Calu3 (cell line): ENCODE data around the gene PTPN1. TPM values are rescaled to one million over a fixed set of nuclear protein-coding genes. Genes with fewer than 3 reads are reported as not detected.
"Not testable (repeated sequence)": the region's sequence is repeated elsewhere in the genome, so short reads cannot be mapped to it uniquely, and the experiment has no call there.

ENCODE experiments used
- BruUV-seq: library from RNA; stranded (reverse); fragments of 400-500 nt; replicated peaks from 2 replicates; lab custom pipeline; 2021; lab: Mats Ljungman, UMichigan
- CTCF ChIA-PET: fragments of 300-600 bp; sonication (Branson Sonifier 250); formaldehyde crosslinking; loops from one replicate; lab custom pipeline; 2022; ENCODE audit warnings: antibody characterized with exemption; lab: Charles Lee
- DNase-seq: peaks from one replicate; pipeline ENCODE4 v3.0.0; 2022
- H3K27ac Mint-ChIP-seq: one replicate; pipeline ENCODE4 v1.8.0; 2022; ENCODE audit warnings: mixed read lengths; ENCODE audit not compliant: unreplicated experiment
- H3K27me3 Mint-ChIP-seq: one replicate; pipeline ENCODE4 v1.8.0; 2022; ENCODE audit warnings: mixed read lengths; ENCODE audit not compliant: unreplicated experiment
- H3K36me3 Mint-ChIP-seq: one replicate; pipeline ENCODE4 v1.8.0; 2022; ENCODE audit warnings: mild to moderate bottlenecking, moderate library complexity, mixed read lengths; ENCODE audit not compliant: insufficient read depth, unreplicated experiment
- H3K4me1 Mint-ChIP-seq: one replicate; pipeline ENCODE4 v1.8.0; 2022; ENCODE audit warnings: mild to moderate bottlenecking, low read depth, mixed read lengths; ENCODE audit not compliant: unreplicated experiment
- H3K4me3 Mint-ChIP-seq: one replicate; pipeline ENCODE4 v1.8.0; 2022; ENCODE audit warnings: mild to moderate bottlenecking, low read depth, moderate library complexity, mixed read lengths; ENCODE audit not compliant: unreplicated experiment
- H3K9me3 Mint-ChIP-seq: one replicate; pipeline ENCODE4 v1.8.0; 2022; ENCODE audit warnings: low read depth, mixed read lengths; ENCODE audit not compliant: unreplicated experiment
- CTCF ChIP-seq: fragments of 200-600 bp; IDR thresholded peaks from one replicate; pipeline ENCODE4 v1.8.0; 2022; ENCODE audit warnings: antibody characterized with exemption; ENCODE audit not compliant: unreplicated experiment
- intact Hi-C: fragments of 100-400 bp; cut with micrococcal nuclease; formaldehyde crosslinking; loops from one replicate; pipeline ENCODE4 v1.10.0; 2022; ENCODE audit not compliant: unreplicated experiment
- total RNA-seq: library from RNA; stranded (reverse); gene quantifications from 2 replicates; pipeline ENCODE4 v1.2.3, GENCODE V29; 2022

PTPN1 gene
- total RNA-seq, 1 experiment from 2014 or later = 58.5 TPM

DNA sequence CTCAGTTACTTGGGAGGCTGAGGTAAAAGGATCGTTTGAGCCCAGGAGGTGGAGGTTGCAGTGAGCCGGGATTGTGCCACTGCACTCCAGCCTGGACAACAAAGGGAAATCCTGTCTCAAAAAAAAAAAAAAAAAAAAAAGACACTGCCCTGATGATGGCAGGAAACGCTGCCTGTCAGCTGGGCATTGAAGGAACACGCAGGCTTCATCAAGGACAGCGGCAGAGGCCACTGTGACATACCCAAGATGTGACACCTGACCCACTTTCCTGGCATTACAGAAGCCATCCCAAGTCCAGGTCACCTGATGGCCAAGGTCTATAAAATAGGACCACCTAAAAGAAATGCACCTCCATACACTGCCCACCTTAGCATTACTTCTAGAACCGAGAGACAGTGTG, 105.2 kb downstream of the PTPN1 start:
- CTCF ChIA-PET = interaction anchor here (0.7 kb wide), 1 partner anchor 167 kb away, joined by 4 read pairs; no protein-coding TSS in a partner anchor
- Mint-ChIP-seq H3K27me3 (no peaks in the 10 kb centered on the region), H3K4me1 (peaks cover 7% of the 10 kb centered on the region), H3K36me3 (peaks cover 5% of the 10 kb centered on the region), H3K27ac (no peak overlapping the region), H3K4me3 (no peak overlapping the region), H3K9me3 (no peaks in the 10 kb centered on the region)
- no peak for DNase-seq
- intact Hi-C loops = no loop called here
- TF ChIP-seq CTCF = no peak
- no TSS peak for BruUV-seq

DNA sequence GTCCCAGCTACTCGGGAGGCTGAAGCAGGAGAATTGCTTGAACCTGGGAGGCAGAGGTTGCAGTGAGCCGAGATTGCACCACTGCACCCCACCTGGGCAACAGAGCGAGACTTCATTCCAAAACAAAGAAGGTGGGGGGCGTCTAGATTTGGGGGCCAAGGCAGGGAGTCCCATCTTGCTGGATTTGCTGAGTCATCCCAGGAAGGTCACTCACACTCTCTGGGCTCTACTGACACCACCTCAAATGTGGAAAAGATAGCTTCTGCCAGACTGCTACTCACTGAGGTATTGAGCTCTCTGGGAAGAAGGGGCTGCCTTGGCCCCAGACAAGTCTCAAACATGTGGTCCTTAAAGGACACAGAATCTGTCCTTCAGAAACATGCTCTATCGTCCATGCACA, 106.8 kb downstream of the PTPN1 start:
- H3K36me3 Mint-ChIP-seq = no peaks in the 10 kb centered on the region
- H3K4me1 Mint-ChIP-seq = peaks cover 7% of the 10 kb centered on the region
- H3K27me3 Mint-ChIP-seq = no peaks in the 10 kb centered on the region
- H3K9me3 Mint-ChIP-seq = no peaks in the 10 kb centered on the region
- intact Hi-C loops = no loop called here
- TF ChIP-seq CTCF = no peak
- no peak for DNase-seq
- no peak overlapping the region for H3K4me3 Mint-ChIP-seq
- CTCF ChIA-PET = no interaction called here
- no peak overlapping the region for H3K27ac Mint-ChIP-seq
- BruUV-seq = no TSS peak

GRCh38 chr20:50618537-50618936, 108.4 kb downstream of the PTPN1 start:
- no peak for TF ChIP-seq CTCF
- Mint-ChIP-seq H3K27me3 (no peaks in the 10 kb centered on the region), H3K4me3 (no peak overlapping the region), H3K4me1 (peaks cover 13% of the 10 kb centered on the region), H3K27ac (peak overlapping the region; percentile 32), H3K36me3 (peaks cover 4% of the 10 kb centered on the region), H3K9me3 (no peaks in the 10 kb centered on the region)
- no TSS peak for BruUV-seq
- CTCF ChIA-PET = interaction anchor here (0.7 kb wide), 1 partner anchor 642 kb away, joined by 3 read pairs; no protein-coding TSS in a partner anchor
- DNase-seq = no peak
- intact Hi-C loops = no loop called here

GRCh38 chr20:50620459-50620858, 110.3 kb downstream of the PTPN1 start:
- H3K9me3 Mint-ChIP-seq, H3K4me3 Mint-ChIP-seq, DNase-seq, BruUV-seq, H3K27me3 Mint-ChIP-seq, intact Hi-C loops, CTCF ChIA-PET, H3K27ac Mint-ChIP-seq: not testable (repeated sequence)
- Mint-ChIP-seq H3K4me1 (peaks cover 33% of the 10 kb centered on the region), H3K36me3 (peaks cover 15% of the 10 kb centered on the region)

DNA sequence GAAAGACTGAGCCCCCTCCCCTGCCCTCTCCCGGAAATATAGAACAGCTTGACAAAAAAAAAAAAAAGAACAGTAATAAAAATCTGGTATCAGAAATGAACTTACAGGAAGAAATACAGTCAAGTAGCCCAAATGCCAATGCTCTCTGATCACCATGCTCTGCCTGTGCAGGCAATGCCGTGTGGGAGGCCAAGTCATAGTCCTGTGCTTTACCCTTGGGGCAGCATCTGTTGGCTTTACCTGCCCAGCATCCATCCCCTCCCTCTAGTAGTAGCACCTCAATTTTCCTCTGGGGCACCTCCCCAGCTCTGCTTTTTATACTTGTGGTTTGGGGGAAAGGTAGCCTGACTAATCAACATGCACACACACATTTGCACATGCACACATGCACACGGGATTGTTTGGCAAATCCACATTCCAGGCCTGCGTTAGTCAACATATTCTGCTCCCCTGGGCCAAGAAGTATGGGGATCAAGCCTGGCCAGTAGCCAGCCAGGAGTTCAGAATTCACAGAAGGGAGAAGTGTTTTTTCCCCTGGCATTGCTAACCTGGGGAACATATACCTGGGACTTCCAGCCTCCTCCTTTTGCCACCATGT, 111.0 kb downstream of the PTPN1 start:
- Mint-ChIP-seq H3K9me3 (no peaks in the 10 kb centered on the region), H3K4me3 (no peak overlapping the region), H3K27me3 (no peaks in the 10 kb centered on the region), H3K27ac (no peak overlapping the region), H3K4me1 (peaks cover 39% of the 10 kb centered on the region), H3K36me3 (peaks cover 15% of the 10 kb centered on the region)
- CTCF ChIA-PET = interaction anchor here (1.0 kb wide), 1 partner anchor 125 kb away, joined by 3 read pairs; no protein-coding TSS in a partner anchor
- BruUV-seq = no TSS peak
- intact Hi-C loops = no loop called here
- DNase-seq = no peak
- TF ChIP-seq CTCF = no peak
